Kidney tubule cell (primary cell): Measurements from ENCODE around the gene UNC5C.

ENCODE experiments used
- DNase-seq: peaks from one replicate; pipeline ENCODE4 v3.0.0-alpha.2; 2018; ENCODE audit warnings: low spot score

UNC5C gene

GRCh38 chr4:95120456-95120855, 428.3 kb downstream of the UNC5C start:
- no peak for DNase-seq

GRCh38 chr4:95118497-95118896, 430.3 kb downstream of the UNC5C start:
- DNase-seq = no peak

- DNase-seq = peak; percentile 57
Measured at GRCh38 chr4:95114521-95114920, 434.3 kb downstream of the UNC5C start.
